GM12874 (cell line): Measurements from ENCODE around the gene TBC1D9B.

ENCODE experiments used
- TF ChIP-seq, protein P1 (sequence below): IDR thresholded peaks from 2 replicates; pipeline ENCODE4 v1.5.1; 2011; ENCODE audit warnings: low read depth, mild to moderate bottlenecking, control low read depth, low read length, moderate library complexity; ENCODE audit not compliant: insufficient read depth

Gene TBC1D9B

DNA sequence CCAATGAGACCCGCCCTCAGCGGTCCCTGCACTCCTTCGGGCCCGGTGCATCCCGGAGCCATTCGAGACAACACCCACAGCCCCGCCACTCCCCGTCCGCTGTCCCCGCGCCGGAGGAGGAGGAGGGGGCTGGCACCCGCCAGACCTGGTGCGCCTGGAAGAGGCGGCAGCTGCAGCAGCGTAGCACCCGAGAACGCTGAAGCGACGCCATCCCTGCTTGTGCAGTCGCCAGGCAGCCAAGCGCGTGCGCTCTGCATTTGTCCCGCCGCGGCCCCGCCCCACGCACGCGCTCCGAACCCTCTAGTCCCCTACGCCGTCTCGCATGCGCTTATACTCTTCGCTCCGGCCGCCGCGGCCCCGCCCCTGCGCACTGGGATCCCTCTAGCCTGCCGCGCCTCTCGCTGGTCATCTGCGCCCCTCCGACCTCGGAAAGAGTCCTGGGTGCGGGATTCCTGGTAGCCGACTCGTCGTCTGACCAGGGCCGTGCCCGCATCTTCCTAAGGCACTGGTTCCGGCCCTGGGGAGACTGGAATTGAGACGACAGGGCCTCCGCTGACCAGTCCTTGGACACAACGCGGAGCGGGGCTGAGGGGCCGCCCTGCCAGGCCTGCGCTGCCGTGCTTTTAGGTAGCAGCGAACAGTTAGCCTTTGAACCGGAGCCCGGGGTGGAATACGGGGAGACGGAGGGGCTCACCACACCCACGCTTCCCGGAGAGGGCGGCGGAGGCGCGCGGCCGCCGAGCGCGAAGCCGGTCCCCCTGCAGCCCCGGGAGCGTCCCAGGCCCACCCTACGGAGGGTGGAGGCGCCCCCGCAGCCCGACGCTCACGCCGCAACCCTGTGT lies 48.9 kb downstream of the TBC1D9B start, which contains the start of gene MRNIP:
Gene MRNIP (minus strand): TSS at position 232 of the 842 bp plus-strand sequence. CDS start 21 bp downstream, at position 211.
- TF ChIP-seq, protein P1, sequence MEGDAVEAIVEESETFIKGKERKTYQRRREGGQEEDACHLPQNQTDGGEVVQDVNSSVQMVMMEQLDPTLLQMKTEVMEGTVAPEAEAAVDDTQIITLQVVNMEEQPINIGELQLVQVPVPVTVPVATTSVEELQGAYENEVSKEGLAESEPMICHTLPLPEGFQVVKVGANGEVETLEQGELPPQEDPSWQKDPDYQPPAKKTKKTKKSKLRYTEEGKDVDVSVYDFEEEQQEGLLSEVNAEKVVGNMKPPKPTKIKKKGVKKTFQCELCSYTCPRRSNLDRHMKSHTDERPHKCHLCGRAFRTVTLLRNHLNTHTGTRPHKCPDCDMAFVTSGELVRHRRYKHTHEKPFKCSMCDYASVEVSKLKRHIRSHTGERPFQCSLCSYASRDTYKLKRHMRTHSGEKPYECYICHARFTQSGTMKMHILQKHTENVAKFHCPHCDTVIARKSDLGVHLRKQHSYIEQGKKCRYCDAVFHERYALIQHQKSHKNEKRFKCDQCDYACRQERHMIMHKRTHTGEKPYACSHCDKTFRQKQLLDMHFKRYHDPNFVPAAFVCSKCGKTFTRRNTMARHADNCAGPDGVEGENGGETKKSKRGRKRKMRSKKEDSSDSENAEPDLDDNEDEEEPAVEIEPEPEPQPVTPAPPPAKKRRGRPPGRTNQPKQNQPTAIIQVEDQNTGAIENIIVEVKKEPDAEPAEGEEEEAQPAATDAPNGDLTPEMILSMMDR = no peak

DNA sequence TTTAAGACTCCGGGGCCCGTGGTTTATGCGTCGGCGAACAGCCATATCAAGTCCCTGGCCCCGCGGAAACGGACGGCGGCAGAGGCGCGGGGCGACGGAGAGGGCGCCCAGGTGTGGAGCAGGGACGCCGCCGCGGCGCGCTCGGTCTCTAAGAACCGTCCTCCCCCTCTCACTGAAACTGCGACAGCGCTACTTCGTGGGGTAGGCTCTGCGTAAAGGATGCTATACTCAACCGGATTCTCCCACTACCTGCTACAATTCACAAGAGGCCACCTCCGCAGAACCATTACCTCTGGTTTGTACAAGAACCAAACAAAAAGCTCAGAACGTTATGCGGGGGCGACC lies 49.5 kb downstream of the TBC1D9B start:
- TF ChIP-seq, protein P1 = no peak

DNA sequence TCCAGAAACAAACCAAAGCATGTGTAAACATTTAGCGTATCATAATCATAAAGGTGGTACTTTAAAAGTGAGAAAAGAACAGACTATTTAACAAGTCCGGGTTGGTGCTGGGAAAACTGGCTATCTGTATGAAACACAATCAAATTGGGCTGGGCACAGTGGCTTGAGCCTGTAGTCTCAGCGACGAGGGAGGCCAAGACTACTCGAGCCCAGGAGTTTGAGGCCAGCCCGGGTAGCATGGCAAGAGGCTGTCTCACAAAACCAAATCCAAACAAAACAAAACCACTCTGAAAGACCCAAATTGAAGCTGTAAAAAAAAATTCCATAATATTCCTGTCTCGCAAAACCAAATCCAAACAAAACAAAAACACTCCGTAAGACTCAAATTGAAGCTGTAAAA lies 53.3 kb downstream of the TBC1D9B start:
- TF ChIP-seq, protein P1 = no peak

DNA sequence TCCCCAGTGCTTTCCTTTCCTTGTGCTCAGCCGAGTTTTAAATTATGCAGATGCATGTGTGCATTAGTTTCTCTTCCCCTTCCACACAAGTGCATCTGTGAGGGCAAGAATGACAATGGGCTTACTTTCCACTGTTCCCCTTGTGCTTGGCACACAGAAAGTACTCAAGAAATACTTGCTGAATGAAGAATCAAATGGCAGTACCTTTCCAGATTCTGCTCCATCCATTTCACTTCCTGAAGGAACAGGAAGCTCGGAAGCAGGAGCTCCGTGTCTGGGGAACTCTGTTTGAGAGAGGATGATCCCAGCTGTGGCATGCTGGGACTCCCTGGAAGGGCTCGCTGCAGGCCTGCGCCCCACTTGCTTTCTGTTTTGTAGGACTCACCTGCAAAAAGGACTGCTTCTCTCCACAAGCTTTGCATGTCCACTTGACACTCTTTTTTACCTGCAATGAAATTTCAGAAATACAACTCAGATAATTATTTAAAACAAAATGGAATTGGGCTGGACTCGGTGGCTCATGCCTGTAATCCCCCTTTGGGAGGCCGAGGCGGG lies 54.6 kb downstream of the TBC1D9B start:
- TF ChIP-seq, protein P1 = no peak

DNA sequence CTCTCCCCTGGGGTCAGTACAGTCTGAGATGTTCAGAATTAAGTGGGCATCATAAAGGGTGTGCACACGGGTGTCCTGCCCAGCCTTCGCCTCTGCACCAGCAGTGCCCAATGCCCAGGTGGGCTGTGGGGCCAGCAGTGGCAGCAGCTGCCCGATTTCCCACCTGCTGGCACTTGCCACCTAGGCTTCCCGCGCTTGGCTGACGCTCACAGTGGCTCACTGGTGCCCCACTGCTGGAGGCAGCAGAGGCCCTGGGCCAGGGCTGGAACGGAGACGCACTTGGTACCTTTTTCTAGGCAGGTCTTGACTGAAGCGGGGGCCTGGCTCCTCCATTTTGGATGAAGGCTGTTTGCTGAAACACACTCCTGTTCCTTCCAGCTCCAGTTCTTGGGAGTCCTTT lies 66.1 kb downstream of the TBC1D9B start:
- TF ChIP-seq, protein P1 = no peak

DNA sequence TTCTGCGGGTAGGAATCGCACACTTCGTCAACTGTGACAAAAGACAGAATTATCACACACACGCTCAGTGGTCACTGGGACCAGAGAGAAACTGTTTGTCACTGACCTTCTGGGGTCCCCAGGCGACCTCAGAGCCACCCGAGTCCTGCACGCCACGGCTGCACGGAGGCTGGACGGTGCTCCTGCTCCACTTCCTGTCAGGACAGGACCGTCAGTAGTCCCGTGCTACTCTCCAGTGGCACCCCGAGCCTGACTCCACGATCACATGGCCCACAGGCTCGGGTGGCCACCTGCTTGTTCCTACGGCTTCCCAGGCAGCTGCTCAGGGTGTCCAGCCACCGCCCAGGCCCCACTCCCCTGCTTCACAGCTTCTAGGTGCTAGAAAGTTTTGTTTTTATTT lies 66.9 kb downstream of the TBC1D9B start:
- TF ChIP-seq, protein P1 = no peak

DNA sequence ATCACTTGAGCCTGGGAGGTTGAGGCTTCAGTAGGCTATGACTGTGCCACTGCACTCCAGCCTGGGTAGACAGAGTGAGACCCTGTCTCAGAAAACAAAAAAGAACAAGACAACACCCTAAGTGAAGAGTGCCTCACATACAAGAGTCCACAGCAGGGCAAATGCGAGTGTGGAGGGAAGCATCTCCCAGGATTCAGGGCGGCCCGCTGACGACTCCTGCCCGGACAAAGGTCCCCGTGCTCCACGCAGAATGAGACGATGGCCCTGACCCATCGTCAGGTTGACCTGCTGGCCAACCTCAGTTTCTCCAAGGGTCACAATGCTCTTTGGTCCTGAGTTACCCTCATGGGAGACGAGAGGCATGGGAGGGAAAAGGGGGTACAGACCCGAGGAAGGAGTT lies 67.4 kb downstream of the TBC1D9B start:
- TF ChIP-seq, protein P1 = no peak
